Muscle of arm (tissue), 12 donors: ENCODE measurements around the gene SIPA1. TPM values are rescaled to one million over a fixed set of nuclear protein-coding genes. Genes with fewer than 3 reads are reported as not detected.

ENCODE experiments used
- DNase-seq: peaks from one replicate; pipeline ENCODE4 v3.0.0-alpha.2; 2013
- polyA plus RNA-seq, 12 donors: library from polyadenylated mRNA; unstranded; fragments of 120-200 nt; gene quantifications; one replicate each; pipeline ENCODE4 v1.2.1, GENCODE V29; 2013; ENCODE audit not compliant: insufficient read length in 12 of 12

Gene SIPA1
- polyA plus RNA-seq, 12 donors, result 23.3 to 56.0 (median 33.6) TPM; not detected in 1

DNA sequence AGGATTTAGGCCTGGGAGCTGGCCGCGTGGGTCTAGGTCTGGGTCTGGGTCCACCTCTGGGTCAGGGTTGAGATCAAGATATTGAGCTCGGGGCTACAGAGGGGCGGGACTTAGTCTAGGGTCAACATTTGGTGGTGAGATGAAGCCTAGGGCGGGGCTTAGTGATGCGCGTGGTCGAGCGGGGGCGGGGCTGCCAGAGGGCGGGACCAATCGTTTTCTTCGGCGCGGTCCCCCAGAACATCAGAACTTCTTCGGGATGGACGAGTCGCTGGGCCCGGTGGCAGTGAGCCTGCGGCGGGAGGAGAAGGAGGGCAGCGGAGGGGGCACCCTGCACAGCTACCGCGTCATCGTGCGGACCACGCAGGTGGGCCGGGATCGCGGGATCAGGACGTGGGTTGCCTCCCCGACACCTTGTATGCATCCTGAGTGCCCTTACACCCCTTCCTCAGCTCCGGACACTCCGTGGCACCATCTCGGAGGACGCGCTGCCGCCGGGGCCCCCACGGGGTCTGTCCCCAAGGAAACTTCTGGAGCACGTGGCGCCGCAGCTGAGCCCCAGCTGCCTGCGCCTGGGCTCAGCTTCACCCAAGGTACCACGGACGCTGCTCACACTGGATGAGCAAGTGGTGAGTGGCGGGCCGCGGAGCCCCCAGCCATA lies 4.2 kb downstream of the SIPA1 start:
- DNase-seq, result no peak

DNA sequence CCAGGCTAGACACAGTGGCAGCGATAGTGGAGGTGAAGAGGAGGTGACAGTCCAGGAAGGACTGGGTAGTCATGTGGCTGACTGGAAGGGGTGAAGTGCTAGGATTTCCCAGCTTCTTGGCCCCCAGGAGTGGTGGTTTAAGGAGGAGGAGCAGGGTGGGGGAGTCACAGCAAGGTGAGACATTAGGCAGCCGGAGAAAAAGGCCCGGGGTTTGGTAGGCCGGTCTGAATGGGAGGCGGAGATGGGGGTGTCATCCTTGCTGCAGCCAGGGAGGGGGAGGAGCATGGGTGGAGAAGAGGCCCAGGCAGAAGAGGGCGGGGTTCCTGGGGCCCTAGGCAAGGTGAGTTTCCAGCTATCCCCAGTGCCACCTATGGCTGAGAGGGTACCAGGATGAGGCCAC lies 6.1 kb downstream of the SIPA1 start:
- no peak for DNase-seq

DNA sequence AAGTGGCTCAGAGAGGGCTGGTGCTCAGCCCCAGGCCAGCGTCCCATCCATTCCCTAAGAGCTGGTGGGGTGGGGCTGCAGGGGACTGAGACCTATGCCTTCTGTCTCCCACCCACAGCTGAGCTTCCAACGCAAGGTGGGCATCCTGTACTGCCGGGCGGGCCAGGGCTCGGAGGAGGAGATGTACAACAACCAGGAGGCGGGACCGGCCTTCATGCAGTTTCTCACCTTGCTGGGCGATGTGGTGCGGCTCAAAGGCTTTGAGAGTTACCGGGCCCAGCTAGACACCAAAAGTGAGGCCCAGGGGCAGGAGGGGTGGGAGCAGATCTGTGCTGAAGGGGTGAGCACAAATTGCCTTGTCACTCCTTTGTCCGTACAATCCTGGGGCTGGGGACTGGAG lies 6.9 kb downstream of the SIPA1 start:
- DNase-seq, result no peak

DNA sequence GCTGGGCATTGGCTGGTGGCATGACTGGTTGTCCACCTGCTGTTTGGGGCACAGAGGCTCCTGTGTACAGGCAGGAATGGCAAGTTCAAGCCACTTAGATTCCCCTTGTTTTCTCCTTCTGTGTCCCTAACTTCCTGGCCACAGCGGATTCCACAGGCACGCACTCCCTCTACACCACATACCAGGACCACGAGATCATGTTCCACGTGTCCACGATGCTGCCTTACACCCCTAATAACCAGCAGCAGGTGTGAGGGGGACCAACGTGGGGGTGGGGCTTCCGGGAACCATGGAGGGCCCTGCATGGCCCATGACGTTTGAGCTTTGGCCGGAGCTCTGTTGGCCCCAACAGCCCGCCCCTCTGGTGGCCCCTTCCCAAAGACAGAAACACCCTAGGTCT lies 7.8 kb downstream of the SIPA1 start:
- DNase-seq, result no peak

DNA sequence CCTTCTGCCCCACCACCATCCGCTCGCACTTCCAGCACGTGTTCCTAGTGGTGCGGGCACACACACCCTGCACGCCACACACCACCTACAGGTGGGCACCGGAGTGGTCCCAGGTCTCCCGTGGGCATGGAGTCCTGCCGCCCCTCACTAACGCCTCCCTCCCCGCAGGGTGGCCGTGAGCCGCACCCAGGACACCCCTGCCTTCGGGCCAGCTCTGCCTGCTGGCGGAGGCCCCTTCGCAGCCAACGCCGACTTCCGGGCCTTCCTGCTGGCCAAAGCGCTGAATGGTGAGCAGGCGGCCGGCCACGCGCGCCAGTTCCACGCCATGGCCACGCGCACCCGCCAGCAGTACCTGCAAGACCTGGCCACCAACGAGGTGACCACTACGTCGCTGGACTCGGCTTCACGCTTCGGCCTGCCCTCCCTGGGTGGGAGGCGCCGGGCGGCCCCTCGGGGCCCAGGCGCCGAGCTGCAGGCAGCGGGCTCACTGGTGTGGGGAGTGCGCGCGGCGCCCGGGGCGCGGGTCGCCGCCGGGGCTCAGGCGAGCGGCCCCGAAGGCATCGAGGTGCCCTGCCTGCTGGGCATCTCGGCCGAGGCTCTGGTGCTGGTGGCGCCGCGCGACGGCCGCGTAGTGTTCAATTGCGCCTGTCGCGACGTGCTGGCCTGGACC lies 8.5 kb downstream of the SIPA1 start:
- DNase-seq, result no peak

DNA sequence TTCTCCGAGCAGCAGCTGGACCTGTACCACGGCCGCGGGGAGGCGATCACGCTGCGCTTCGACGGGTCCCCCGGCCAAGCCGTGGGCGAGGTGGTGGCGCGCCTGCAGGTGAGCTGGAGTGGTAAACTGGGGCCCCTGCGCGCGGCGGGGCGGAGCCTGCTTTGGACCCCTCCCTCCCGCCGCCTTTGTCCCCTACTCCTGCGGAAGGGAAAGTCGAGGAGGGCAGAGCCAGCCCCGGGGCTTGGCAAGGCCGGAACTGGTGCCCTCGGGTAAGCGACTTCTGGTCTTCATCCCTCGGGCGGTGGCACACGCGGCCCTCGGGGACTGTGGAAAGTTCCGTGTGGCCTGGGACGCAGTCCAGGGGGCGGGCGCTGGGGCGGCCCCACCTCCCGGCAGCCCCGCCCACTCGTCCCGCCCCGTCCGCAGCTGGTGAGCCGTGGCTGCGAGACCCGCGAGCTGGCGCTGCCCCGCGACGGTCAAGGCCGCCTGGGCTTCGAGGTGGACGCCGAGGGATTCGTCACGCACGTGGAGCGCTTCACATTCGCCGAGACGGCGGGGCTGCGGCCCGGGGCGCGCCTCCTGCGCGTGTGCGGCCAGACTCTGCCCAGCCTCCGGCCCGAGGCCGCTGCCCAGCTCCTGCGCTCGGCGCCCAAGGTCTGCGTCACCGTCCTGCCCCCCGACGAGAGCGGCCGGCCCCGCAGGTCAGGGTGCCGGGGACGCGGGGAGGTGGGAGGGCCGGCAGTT lies 9.2 kb downstream of the SIPA1 start:
- DNase-seq, result no peak

DNA sequence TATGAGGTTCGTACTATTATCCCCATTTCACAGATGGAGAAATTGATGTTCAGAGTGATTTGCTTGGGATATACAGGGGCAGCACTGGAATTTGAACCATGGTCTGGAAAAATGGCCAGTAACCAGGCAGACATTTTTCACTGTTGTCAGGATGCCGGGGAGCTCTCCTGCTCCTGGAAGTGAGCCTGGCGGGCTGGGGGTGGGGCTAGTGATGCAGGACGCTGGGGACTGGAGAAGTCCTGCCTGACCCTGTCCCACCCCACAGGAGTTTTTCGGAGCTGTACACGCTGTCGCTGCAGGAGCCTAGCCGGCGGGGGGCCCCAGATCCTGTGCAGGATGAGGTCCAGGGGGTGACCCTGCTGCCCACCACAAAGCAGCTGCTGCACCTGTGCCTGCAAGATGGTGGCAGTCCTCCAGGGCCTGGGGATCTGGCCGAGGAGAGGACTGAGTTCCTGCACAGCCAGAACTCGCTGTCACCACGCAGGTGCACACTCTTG lies 11.1 kb downstream of the SIPA1 start:
- DNase-seq, result no peak

DNA sequence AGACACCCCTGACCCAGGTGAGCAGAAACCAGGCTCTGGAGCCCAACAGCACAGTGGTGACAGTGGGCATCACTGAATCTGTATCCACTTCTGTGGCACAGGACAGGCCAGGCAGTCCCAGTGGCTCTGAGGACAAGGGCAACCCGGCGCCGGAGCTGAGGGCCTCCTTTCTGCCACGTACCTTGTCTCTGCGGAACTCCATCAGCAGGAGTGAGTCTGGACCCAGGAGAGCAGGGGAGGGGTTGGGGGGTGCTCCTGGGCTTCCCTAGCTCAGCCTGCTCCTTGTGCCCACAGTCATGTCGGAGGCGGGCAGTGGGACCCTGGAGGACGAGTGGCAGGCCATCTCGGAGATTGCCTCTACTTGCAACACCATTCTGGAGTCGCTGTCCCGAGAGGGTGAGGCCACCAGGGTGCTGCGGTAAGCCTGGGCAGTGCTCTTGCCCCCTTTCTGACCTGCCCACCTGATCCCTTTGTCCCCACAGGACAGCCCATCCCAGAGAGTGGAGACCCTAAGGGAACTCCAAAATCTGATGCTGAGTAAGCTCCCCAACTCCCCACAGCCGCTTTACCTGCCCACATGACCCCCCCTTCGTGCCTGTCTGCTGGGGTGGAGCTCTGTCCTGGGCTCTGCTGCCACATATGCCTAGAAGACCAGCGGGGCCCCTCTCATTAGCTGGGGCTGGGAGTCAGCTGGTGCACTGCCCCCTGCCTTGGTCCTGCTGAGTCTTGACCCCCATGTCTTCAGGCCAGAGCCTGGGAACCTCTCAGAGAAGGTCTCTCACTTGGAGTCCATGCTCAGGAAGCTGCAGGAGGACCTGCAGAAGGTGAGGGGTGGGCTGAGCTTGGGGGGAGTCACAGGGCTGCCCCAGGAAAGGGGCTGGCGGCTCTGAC lies 12.0 kb downstream of the SIPA1 start:
- no peak for DNase-seq

DNA sequence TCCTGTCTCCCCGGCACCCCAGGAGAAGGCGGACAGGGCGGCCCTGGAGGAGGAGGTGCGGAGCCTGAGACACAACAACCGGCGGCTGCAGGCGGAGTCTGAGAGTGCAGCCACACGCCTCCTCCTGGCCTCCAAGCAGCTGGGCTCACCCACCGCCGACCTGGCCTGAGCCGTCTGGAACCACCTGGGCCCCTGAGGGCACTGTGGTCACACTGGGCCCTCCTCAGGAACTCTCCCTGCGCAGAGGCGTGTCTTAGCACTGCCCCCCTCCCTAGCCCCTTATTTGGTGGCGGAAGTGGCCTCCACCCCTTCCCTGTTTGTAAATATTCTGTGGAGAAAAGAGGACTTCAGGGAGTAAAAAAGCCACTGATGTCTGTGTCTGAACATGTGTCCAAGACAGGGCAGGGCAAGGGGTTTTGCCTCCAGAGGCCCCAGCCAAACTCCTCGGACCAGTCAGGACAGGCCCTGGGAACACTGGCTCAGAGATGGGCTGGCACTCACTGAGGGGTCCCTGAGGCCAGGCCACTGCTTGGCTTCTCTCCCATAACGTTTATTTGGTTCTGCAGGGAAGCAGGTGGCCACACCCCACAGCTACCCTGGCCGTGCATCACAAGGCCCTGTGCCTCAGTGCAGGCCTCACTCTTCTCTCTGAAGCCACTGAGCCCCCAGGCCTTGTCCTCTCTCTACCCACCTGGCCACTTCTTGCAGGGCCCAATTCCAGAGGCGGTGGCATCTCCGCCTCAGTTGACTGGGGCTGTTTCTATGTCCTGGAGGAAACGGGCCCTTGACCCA lies 12.8 kb downstream of the SIPA1 start:
- DNase-seq, result no peak

DNA sequence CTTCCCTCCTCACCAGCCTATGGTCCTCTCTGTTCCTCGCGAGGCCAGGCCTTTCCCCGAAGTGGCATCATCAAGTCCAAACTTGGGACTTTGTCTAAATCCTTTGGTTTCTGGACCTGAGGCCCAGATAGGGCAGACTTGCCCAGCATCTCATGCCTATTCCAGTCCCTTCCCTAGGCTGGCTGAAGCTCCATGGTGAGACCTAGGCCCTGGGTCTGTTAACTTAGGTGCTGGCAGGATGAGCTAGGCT lies 13.4 kb downstream of the SIPA1 start:
- DNase-seq, result no peak

DNA sequence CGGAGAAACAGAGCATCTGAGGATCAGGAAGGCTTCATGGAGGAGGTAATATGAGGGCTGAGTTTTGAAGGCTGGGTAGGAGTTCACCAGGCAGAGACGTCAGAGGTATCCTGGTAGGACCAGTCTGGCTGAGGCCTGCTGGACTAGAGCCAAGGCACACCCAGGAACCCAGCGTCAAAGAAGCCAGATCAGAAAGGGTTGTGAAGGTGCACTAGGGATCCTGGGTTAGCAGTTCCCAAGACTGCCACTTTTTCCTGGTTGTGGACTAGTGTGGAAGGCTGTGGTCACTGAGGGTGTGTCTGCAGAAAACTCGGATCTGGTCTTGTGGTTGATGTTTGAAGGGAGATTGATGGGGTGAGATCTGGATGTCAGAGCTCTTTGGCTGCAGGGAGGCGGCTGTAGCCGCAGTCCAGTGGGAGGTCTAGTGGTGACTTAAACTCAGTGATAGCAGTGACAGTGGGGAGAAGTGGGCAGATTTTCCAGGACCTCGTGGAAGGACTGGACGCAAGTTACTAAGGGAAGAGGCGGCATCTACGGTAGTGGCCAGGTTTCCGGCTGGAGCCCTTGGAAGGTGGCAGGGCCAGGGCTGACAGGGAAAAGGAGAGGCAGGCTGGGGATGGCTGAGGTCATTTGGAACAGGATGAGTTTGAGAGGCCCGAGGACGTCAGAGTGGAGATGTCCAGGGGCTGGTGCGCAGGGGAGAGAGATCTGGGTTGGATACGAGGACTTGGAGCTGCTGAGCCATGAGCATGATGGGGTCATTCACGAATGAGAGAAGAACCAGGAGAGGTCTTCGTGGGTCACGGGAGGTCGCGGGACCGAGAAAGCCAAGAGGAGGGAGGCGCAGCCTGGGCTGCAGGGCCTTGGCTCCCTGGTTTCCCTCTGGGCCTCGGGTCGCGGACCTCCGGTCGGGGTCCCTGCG lies 13.9 kb downstream of the SIPA1 start:
- DNase-seq, result no peak

DNA sequence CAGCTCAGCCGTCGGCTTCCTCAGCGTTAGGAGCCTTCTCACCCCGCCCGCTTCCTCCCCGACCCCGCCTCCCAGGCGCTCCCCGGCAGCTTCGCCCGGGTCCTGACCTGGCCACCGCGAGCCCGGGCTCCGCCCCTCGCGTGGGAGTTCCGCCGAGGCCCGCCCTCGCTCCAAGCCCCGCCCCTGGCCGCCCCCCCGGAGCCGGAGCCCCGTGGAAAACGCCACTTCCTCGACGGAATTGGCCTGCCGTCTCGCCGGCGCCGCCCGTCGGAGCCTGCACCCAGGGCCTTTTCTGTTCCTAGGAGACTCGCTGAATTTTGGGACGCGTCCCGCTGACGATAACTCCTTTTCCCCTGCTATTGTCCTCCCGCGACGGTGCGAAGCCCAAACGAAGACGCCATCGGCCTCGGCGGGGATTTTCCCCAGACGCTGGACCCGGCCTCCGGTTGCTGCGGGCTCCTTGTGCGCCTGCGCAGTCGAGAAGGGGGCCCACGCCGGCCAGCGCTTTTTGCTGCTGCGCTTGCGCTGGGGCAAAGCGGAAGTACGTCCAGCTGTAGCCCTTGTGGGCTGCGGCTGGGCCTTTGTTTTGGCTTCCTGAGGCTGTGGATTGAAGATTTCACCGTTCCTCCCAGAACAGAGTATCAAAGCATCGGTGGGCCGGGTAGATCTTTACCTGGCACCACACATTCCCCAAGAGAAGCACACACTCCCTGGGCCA lies 14.8 kb downstream of the SIPA1 start:
- DNase-seq, result peak; percentile 96

DNA sequence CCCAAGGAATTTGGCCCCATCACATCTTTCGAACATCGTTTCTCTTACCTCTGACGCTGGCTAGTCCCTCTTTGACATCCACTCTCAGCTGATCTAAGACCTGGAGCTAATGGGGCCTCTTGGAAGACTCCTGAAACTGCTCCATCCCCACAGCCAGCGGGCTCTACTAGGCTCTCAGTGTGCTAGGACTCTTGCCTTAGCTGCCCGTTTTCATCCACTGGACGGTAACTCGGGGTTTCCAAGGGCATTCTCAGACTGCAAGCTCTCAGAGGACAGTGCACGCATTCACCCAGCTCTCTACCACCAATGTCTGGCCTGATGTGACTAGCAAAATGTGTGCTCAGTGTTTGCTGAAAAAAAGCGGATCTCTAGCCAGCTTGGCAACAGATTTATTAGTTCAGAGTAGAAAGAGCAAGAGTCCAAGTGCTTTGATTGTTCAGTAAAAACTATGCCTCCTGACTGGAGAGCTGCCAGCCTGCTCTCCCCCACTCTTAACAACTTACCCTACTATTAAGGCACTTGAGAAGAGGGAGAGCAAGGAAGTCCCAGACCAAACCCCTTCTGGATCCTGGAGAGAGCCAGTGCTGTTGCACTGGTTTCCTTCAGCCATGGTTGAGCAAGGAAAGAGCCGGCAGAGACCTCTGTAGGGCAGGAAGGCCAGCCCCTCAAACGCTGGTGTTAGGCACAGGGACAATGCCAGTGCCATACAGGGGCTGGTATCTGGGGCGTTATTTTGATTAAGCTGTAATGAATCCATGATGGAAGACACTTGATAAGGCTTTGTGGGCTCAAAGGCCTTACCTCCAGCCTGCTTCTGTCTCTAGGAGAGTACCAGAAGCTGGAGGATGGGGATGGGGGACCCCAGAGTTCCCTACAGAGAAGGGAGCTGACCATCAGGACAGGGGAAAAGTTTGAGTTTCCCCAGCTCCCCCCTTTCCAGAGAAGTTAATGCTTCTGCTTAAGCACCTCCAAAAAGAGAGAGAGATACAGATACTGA lies 15.6 kb downstream of the SIPA1 start:
- no peak for DNase-seq

DNA sequence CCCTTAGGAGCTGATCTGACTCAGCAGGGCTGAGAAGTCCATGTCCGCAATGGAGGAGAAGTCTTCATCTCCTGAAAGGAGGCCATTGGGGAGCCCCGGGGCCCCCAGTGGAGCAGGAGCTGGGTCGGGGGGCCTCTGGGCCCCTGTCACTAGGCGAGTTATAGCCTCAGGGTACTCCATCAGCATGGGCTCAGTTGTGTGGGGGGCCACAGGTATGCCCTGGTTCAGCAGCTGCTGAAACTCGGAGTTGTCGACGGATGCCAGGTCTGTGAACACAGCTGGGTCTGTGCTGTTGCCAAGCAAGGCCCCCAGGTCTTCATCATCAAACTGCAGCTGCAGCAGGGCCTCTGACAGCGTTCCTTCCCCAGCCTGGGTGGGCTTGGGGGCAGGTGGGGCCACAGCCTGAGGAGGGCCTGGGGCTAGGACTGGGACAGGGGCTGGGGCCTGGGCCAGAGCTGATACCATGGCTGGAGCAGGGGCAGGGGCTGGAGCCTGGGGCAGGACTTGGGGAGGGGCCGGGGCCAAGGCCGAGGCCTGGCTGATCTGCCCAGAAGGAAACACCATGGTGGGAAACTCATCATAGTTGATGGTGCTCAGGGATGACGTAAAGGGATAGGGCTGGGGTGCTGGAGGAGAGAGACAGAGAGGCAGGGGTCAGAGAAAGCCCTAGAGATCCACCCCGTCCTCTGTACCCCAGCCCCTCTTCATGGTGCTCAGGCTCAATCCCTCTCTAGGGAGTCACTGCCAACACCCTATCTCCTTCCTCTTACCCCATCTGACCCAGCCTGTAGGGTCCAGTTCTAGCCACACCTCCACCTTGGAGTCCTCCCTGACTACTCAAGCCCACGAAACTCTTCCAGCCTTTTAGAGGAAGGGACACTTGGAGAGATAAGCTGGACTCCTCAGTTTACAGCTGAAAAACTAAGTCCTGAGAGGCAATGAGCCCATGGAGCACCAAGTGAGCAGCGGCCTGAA lies 16.8 kb downstream of the SIPA1 start:
- no peak for DNase-seq

DNA sequence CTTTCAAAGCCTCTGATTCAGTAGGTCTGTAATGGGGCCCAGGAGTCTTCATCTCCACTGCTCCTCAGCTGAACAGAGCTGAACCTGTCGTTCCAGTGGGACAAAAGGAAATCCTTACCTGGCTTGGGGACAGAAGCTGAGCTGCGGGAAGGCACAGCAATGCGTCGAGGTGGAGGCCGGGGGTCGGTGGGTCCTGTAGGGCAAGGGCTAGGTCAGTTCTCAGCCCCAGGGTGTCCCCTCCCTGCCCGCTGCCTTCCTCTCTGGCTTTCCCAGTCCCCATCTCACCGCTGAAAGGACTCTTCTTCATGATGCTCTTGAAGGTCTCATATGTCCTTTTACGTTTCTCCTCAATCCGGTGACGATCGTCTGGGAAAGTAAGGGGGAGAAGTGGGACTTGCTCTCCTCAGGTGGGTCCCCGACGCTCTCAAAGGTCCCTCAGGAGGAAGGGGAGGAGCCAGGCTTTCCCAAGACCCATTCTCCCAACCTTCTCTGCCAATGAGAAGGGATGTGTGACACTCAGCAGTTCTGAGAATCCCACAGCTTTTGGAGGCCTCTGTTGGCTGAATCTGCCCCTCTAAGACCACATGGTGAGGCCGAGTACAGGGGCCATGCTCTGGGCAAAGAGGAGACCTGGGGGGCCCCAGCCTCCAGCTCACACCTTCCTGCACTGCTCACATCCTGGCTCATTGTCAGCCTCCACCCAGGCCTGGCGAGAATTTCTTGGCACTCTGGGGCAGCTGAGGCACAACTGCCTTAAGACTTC lies 17.9 kb downstream of the SIPA1 start:
- DNase-seq, result no peak

DNA sequence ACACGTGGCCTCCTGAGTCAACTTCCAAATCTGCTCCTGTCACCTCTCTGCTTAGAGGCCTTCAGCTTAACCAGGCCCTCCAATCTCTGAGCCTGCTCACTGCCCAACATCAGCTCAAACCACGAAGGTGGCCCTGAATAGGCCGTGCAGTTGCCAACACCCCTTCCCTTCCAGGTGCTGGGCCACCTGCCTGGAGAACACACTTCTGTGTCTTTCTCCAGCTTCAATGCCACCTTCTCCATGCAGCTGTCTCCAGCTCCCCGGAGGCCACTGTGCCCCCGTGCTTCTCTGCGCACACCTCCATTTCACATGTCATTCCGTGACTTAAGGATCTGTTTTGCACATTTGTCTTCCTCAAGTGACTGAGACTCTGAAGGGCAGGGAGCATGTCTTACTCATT lies 19.5 kb downstream of the SIPA1 start:
- no peak for DNase-seq
